TTC549 (cell line): ENCODE measurements around the gene GPR33.
"Not testable (repeated sequence)": the region's sequence is repeated elsewhere in the genome, so short reads cannot be mapped to it uniquely, and the experiment has no call there.

ENCODE experiments used
- FAIRE-seq: peaks from 2 replicates; lab custom pipeline; 2012; peaks lifted over from hg19 to GRCh38; lab: Jason Lieb, UNC

The GPR33 gene

GRCh38 chr14:31461545-31461944 lies 26.3 kb downstream of the GPR33 start:
- no peak for FAIRE-seq

GRCh38 chr14:31457665-31458659 lies 29.9 kb downstream of the GPR33 start:
- FAIRE-seq = no peak

- peak; percentile 88 for FAIRE-seq
Observed at GRCh38 chr14:31456841-31457664, 30.8 kb downstream of the GPR33 start, which contains the start of gene DTD2. Gene DTD2, minus strand, starts transcription at chr14:31457506. Its CDS starts 113 bp downstream, at chr14:31457393.

GRCh38 chr14:31449971-31450610 lies 37.7 kb downstream of the GPR33 start:
- FAIRE-seq = peak; percentile 60

GRCh38 chr14:31449136-31449535 lies 38.7 kb downstream of the GPR33 start:
- FAIRE-seq = no peak

- no peak for FAIRE-seq
Observed at GRCh38 chr14:31445703-31446102, 42.1 kb downstream of the GPR33 start.

GRCh38 chr14:31442284-31442683 lies 45.6 kb downstream of the GPR33 start:
- no peak for FAIRE-seq

- no peak for FAIRE-seq
Observed at GRCh38 chr14:31441273-31442111, 46.3 kb downstream of the GPR33 start.

- no peak for FAIRE-seq
Observed at GRCh38 chr14:31440280-31440679, 47.6 kb downstream of the GPR33 start.

- no peak for FAIRE-seq
Observed at GRCh38 chr14:31439561-31439960, 48.3 kb downstream of the GPR33 start.

- FAIRE-seq = not testable (repeated sequence)
Observed at GRCh38 chr14:31437045-31437691, 50.7 kb downstream of the GPR33 start.

- FAIRE-seq = no peak
Observed at GRCh38 chr14:31435276-31435675, 52.6 kb downstream of the GPR33 start.
